ENCODE data around the gene MORN5.
A peak's percentile ranks its signal among the peaks of the same experiment; 100 is the strongest.
"Not testable (repeated sequence)": the region's sequence is repeated elsewhere in the genome, so short reads cannot be mapped to it uniquely, and the experiment has no call there.

MORN5 gene

DNA sequence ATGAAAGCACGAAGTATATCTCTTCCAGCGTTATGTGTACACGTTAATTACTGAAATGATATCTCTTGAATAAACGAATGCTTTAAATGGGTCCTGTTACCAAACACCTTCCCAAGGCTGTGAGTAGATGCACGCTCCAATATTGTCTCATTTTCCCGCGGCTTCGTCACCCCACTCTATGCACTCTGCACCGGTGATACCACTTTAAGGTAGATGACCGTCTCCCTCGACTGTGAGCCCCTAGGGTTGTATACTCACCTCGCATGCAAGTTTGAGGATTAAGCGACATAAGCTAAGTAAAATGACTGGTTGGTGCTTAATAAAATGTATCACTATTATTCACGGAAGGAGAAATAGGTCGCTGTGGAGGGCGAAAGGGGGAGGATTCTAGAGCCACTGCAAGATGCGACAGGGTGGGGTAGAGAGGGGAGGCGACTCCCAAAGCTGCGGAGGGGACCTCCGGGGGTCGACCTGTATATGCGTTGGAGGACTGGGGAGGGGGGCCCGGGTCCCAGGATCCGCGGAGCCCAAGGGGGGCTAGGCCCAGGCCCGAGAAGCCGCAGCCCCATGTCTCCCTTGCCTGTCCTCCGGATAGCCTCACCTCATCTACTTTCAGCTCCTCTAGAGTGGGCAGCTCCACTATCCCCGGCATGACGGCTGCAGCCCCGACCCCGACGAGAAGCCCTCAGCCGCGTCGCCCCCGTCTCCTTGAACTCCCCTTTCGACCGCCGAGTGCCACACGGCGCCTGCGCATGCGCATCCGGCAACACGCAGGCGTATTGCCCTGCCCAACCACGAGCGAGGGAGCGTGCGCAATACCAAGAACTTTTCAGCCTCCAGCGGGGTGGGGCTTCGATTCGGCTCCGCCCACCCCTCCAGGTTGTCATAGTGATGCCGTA is at the start of gene MORN5, which contains the start of gene NDUFA8:
MORN5 (plus strand) TSS at position 883 of the 899 bp plus-strand sequence. CDS start 65 bp downstream, outside the sequence.
NDUFA8 (minus strand) TSS at position 754 of the 899 bp plus-strand sequence; CDS start at position 652, 102 bp downstream.
- peak; percentile 68 for FAIRE-seq

DNA sequence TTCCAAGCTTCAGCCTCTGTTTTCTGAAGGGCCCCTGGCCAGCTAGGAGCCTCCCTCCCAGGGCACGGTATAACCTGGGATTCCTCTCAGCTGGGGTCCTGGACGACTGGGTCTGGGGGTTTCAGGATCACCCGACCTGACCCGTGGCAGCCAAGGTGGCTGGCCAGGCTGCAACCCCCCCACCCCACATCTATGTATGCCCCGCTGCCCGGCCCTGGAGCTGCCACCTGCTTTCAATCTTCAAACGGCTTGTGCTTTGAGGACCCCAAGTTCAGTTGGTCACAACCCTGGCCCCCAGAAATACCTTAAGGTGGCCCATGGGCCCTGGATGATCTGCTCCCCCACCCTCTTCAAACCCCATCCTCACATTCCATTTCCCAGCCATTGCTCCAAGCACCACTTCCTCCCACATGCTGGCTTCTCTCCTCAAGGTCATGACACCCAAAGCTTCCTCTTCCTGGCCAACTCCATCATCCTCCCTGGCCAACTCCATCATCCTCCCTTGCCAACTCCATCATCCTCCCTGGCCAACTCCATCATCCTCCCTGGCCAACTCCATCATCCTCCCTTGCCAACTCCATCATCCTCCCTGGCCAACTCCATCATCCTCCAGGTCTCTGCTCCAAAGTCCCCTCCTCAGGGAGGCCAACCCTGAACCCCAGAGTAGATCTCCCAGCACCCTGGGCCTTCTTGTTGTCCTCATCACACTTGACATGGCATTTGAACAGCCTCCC is 49.4 kb upstream of the MORN5 start:
- FAIRE-seq: no peak

DNA sequence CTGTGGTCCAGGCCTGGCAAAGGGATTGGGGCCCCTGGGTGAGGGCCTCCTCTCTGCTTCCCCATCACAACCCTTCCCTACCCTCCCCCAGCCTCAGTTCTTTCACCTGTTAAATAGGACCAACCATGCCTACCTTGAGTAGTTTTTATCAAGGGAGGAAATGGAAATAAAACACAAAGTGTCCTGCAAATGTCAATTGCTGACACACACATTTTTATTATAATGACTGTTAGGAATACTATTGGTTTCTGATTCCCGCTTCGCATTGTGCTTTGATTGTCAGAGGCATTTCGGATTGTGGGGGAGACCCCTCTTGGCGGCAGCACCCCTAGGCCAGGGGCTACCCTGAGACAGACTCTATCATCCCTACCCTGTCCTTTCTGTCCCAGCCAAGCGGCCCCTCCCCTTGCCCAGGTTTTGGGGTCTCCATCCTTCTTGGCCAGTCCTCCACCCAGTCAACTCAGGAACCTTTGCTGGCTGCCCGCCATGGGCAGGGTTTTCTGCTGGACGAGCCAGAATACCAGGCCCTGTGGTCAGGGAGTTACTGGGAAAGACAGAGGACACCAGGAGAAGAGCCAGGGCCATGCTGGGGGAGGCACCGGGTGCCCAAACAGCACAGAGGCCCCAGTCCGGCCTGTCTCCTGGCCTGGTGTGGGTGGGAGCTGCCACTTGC is 48.2 kb upstream of the MORN5 start:
- no peak for FAIRE-seq

DNA sequence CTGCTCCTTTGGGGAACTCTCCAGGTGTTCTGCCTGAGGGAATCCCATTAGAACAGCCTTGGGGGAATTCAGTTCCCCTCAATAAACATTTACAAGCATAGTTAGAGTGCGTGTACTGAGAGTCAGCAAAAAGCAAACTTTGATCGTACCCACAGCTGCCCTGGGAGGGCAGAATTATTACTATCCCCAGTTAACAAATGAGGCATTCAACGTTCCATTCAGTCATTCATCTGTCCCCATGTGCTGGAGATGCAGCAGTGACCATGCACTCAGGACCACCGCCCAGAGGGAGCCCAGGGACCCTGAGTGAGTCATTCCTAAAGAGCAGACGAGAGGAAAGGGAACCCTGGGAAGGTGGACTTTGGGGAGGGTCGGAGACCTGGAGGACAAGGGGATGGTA is 47.5 kb upstream of the MORN5 start:
- no peak for FAIRE-seq

DNA sequence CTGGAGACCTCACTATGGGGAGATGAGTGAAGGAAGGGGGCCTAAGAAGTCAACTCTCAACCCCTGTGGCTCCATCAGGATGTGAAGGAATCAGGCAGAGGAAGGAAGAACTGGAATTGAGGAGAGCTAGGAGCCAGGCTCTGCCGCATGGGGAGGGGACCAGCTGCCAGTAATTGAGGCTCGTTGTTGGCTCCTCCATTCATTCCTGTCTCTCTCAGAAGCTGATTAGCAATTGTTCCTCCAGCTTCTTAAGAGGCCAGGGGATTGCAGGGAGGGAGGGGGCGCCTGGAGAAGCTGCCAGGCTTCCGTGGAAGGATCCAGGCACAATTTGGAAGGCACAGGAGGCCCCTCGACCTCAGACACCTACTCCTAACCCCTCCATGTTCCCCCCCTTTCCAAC is 46.1 kb upstream of the MORN5 start:
- FAIRE-seq: no peak

DNA sequence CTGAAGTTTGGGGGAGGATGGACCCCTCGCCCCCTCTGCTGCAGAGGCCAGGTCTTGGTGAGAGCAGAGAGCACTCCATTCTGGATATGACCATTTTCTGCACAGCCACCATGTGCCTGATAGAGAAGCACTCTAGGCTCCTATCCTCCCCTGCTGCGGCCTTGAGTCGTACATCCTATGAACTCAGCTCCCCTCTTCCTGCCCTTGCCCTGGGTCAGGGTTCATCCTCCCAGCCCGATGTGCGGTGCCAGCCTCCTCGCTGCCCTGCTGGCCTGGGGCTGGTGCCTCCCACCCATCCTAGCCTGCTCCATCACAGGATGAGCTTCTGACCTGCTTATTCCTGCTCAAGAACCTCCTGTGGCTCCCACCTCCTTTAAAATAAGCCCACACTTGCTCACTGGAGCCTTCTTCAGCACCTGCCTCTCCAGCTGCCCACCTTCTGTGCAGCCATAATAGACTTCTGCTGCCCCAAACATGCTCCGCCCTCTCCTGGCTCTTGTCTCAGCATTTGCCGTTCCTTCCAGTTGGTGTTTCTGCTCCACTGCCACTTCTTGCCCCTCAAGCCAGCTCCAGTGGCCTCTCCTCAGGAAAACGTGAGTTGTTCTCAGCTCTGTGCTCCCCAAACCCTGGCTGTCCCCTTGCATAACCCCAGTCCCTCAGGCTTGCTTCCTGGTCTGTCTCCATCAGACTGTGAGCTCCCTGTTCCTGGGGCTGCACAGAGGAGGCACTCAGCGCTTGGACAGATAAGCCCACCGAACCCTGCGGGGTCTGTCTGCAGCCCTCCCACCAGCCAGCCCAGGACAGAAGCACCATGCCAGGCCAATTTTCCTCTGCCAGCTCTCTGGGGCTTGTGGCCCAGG is 44.3 kb upstream of the MORN5 start:
- FAIRE-seq: no peak

DNA sequence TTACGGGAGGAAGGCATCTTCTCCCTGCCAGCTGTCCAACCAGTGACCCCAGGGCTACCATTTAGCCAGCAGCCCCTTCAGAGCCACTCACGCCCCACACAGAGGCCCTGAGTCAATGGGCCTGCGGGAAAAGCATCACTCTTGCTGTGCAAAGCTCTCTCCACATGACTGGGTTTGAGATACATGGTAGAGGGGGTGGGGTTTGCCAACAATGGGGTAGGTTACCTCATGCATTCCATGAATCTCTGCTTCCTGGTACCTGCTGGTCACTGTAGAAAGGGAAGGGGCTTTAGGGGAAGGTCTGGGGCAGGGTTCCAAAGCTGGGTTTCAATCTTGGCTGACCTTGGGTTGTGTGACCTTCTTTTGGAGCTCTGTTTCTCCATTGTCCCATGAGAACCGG is 43.7 kb upstream of the MORN5 start:
- FAIRE-seq: no peak

DNA sequence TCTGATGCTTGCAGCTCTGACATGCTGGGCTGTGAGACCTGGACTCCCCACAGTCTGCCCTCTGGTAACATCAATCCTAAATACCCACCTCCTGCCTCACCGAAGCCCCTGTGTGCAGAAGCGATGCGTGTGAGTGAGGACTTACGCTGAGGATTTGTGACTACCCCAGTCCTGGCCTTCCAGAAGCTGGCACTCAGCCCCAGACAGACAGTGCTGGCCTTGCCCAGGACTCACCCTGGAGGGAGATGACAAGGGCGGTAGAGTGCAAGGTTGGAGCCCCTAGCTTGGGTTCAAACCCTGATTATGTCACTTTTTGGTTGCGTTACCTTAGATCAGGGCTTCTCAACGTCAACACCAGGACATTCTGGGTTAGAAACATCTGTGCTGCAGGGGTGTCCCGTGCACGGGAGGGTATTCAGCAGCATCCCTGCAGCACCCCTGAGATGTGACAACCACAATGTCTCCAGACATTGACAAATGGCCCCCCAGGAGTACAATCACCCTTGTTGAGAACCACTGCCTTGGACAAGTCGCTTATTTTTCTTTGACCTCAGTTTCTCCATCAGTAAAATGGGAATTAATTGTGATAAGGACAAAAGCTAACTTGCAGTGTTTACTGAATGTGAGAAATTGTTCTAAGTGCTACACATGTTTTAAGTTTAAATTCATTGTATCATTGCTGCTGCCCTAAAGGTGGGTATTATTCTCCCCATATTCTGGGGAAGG is 43.1 kb upstream of the MORN5 start:
- no peak for FAIRE-seq

DNA sequence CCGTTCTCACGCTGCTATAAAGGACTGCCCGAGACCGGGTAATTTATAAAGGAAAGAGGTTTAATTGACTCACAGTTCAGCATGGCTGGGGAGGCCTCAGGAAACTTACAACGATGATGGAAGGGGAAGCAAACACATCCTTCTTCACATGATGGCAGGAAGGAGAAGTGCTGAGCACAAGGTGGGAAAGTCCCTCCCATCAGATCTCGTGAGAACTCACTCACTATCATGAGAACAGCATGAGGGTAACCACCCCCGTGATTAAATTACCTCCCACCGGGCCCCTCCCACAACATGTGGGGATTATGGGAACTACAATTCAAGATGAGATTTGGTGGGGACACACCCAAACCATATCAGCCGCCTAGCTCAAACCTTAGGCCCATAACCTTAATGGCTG is 42.5 kb upstream of the MORN5 start:
- FAIRE-seq: not testable (repeated sequence)

DNA sequence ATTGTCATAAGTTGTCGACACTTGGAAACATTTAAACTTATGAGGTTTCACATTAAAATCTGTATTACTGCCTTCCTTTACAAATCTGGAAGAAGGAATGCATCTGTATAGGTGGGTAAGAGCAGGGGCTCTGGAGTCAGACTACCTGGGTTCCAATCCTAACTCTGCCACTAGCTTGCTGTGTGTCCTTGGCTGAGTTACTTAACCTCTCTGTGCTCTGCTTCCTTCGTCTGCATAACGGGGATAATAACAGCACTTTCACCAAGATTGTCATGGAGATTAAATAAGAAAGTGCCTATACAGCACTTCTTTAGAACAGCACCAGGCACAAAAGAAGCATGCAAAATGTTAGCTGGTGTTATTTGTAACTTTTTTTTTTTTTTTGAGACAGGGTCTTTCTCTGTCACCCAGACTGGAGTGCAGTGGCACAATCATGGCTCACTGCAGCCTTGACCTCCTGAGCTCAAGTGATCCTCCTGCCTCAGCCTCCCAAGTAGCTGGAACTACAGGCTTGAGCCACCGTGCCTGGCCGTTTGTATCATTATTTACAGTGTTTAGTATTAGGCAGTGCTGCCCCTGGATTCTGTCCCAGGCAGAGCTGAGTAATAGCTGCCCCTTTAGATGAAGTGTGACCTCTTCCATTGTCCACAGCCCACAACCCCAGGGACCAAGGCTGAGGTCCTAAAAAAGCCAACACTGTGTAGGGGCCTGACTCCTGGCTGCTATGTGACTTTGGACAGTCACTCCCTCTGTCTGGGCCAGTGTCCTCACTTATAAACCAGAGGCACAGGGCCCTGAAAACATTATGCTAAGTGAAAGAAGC is 41.2 kb upstream of the MORN5 start:
- FAIRE-seq: no peak

DNA sequence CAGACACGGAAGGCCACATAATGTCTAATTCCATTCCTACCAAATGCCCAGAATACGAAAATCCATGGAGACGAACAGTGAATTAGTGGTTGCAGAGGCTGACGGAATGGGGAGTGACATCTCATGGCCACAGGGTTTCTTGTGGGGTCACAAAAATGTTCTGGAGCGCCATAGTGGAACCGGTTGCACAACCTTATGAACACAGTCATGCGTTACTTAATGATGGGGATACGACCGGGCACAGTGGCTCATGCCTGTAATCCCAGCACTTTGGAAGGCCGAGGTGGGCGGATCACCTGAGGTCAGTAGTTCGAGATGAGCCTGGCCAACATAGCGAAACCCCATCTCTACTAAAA is 40.6 kb upstream of the MORN5 start:
- no peak for FAIRE-seq

DNA sequence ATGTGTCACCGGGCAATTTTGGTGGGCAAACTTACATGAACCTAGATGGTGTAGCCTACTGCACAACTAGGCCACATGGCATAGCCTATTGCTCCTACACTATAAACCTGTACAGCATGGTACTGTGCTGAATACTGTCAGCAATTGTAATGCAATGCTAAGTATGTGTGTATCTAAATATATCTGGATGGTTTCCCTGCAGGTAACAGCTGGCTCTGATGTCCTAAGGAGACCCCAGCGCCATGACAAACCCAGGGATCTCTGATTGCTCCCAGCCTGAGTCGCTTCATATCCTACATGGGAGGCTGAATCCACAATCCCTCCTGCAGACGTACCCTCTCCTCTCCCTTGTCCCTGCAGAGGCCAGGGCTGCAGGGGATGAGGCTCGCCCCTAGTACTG is 40.0 kb upstream of the MORN5 start:
- no peak for FAIRE-seq

DNA sequence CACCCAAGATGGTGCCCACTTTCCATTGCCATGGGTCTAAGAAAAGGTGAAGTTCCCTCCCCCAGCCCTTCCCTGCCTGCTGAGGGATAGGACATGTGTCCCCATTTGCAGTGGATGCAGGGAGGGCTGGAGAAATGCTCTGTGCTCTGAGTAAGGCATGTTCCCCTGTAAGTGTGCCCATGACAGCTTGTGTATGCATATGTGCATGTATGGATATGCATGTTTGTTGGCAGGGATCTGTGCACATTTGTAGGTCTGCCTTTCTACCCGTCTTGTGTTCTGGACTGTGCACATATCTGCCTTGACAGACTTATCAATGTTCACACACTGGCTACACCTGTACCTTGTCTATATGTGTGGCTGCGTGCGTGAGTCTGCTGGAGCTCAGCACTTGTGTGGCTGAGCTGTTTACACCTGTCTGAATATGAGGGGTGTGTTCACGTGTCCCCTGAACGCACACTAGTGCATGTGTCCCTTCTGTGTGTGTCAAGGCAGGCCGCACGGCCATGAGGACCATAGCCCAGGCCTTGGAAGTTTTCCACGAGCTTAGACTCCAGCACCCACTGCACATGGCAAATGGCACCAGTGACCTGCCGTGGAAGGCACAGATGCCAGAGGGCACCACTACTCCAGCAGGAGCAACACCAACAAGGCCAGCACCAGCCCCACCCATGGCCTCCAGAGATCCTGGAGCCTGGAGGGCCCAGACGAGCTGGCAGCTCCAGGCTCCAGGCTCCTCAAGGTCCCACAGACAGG is 39.2 kb upstream of the MORN5 start:
- FAIRE-seq: no peak

DNA sequence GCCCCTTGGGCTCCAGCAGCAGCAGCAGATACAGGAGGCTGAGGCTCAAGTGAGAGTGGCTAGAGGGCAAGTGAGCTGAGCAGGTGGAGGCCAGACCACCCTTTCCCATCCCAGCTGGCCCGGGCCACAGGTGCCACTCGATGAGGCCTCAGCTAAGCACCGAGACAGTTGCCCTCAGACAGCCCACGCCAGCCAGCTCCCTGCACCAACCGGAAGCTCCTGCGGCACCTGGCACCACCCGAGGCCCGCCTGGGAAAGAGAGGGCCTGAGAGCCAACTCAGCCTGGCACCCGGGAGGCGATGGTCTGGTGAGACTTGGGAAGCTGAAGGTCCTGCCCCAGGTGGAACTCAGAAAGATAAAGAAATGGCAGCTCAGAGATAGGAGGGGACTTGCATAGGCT is 38.3 kb upstream of the MORN5 start:
- no peak for FAIRE-seq

DNA sequence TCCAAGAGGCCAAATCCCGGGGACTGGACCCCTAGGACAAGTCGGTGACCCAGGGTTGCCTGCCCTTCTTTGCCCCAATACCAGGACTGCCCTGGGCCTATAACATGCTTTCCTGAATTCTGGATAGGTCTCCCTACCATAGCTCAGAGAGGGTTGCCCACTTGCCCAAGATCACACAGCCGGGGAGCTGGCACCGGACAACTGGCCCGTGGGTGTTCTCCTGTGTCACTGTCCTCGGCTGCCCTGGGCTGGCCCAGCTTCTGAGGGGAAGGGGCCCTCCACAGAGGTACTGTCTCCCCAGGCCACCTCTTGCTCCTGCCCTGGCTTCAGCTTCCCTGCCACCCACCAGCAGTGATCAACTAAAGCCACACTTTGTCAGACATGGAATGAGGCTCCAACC is 37.8 kb upstream of the MORN5 start:
- FAIRE-seq: no peak

DNA sequence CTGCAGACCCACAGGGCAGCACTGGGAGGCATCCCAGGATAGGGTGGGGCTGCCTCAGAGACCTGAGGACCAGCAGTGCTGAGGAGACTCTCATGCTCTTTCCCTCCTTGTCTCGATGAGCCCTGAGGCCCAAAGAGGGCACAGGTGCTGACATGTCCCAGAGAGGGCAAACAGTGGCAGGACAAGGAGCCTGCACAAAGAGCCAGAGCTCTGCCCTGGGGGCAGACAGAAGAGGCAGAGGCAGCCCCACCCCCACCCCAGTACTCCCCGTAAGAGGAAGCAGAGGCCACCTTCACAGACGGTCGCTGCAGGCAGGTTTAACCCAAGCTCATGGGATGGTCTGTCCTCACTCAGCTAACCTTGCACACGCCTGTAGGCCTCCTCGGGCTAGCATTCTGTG is 37.2 kb upstream of the MORN5 start:
- no peak for FAIRE-seq

DNA sequence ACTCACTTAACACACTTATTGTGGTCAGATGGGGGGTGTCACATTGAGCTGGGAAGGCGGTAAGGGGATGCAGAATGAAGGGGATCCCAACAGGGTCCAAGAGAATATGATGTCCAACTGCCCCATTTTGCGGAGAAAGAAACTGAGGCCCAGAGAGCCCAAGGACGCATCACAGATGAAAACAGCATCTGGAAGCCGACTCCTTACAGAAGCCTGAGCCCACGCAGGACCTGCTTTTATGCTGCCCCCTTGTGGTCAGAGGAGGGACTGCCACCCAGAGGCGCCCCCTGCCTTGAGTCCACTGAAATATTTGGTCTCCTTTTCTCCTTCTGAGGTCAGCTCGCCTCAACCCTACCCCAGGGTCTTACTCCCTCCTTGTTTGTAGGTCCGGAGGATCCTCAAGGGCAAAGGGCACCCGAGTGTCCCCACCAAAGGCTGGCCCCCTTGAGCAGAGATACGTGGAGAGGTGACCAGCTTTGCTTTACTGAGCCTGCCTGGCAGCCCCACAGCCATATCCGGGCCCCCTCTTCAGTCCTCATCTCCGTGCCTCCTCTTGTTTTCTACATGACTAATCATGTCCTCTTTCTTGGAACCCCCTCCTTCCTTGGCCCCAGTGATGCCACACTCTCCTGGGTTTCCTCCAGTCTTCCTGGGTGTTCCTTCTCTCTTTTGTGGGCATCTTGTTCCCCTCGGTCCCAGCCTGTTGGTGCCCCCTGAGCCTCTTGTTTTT is 36.6 kb upstream of the MORN5 start:
- no peak for FAIRE-seq

DNA sequence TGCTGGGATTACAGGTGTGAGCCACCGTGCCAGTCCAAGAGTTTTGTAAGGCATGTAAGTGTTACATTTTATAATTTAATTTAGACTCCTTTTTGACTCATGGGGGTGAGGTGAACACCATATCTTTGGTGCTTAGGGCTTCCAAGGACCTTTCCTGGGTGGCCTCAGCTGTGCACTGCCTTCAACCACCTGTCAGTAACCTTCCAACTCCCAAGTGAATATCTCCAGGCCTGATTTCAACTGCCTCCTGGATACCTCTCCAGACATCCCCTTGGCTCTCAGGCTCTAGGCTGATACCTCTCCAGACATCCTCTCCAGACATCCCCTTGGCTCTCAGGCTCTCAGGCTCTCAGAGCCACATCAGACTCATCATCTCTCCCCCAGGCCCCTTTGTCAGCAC is 35.7 kb upstream of the MORN5 start:
- FAIRE-seq: no peak

DNA sequence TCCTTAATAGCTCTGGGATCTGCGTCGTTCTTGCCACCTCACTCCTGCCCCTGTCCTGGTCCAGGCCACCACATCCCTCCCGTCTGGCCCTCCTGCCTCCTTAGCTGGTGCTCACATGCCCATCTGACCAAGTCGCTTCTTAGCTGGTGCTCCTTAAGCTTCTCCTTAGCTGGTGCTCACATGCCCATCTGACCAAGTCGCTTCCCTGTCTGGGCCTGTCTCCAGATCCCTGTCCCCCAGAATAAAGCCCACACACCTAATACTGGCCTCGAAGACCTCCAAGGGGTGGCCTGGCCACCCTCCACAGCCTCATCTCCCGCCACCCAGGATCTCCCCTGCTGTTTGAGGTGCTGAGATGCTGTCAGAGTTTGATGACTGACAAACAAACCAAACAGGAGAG is 35.2 kb upstream of the MORN5 start:
- no peak for FAIRE-seq

DNA sequence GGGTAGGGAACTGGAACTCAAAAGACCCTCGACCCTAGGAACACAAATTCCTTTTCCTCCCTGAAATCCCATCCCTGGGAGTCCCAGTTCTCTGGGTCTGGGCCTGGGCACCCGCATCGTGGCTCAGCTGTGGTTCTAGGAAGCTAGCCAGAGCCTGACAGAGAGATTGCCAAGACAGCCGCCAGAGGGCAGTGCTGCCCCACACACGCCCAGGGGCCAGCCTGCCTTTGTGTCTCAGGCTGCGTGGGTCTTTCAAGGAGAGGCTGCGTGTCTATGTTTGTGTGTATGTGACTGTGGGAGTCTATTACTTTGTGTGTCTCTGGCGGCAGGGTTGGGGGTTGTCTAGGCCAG is 34.6 kb upstream of the MORN5 start:
- no peak for FAIRE-seq

Measured in TTC549 (cell line).